GM23338 (cell line): ENCODE measurements around the gene MYG1. TPM values are rescaled to one million over a fixed set of nuclear protein-coding genes. Genes with fewer than 3 reads are reported as not detected.

Experiments used
- ATAC-seq: fragments of 200-7000 bp; cut with Tn5 transposase; 3 replicates; pipeline ENCODE4 v1.9.1; 2020
- DNase-seq: peaks from one replicate; pipeline ENCODE4 v3.0.0-alpha.2; 2015; ENCODE audit warnings: low spot score
- H2AFZ ChIP-seq: fragments of 200-600 bp; sonication (generic); 2 replicates; pipeline ENCODE4 v1.8.0; 2016; ENCODE audit warnings: antibody characterized with exemption, mild to moderate bottlenecking, moderate library complexity
- H3F3A ChIP-seq: fragments of 200-600 bp; sonication (generic); replicated peaks from 2 replicates; pipeline ENCODE4 v1.8.0; 2017; ENCODE audit warnings: antibody characterized with exemption, mixed run types, low read depth
- H3K27ac ChIP-seq: fragments of 200-600 bp; sonication (generic); 2 replicates; pipeline ENCODE4 v1.6.1; 2016; ENCODE audit warnings: low read depth
- H3K27me3 ChIP-seq: fragments of 200-600 bp; sonication (generic); 2 replicates; pipeline ENCODE4 v1.8.0; 2016; ENCODE audit warnings: mild to moderate bottlenecking, mixed run types, moderate library complexity; ENCODE audit not compliant: insufficient read depth
- H3K36me3 ChIP-seq: fragments of 200-600 bp; sonication (generic); 2 replicates; pipeline ENCODE4 v1.8.0; 2016; ENCODE audit warnings: mild to moderate bottlenecking; ENCODE audit not compliant: insufficient read depth
- H3K4me1 ChIP-seq: fragments of 200-600 bp; sonication (generic); 2 replicates; pipeline ENCODE4 v1.8.0; 2016; ENCODE audit warnings: mild to moderate bottlenecking, moderate library complexity; ENCODE audit not compliant: insufficient read depth
- H3K4me2 ChIP-seq: fragments of 200-600 bp; sonication (generic); 2 replicates; pipeline ENCODE4 v1.7.1; 2017; ENCODE audit warnings: mixed run types
- H3K4me3 ChIP-seq: fragments of 200-600 bp; sonication (generic); 2 replicates; pipeline ENCODE4 v1.6.1; 2016; ENCODE audit warnings: mixed run types
- H3K79me2 ChIP-seq: fragments of 200-600 bp; sonication (generic); replicated peaks from 2 replicates; pipeline ENCODE4 v1.8.0; 2017; ENCODE audit warnings: mild to moderate bottlenecking; ENCODE audit not compliant: insufficient read depth
- H3K9me2 ChIP-seq: fragments of 200-600 bp; sonication (generic); 2 replicates; pipeline ENCODE4 v1.8.0; 2017; ENCODE audit not compliant: insufficient read depth
- H4K20me1 ChIP-seq: fragments of 200-600 bp; sonication (generic); replicated peaks from 2 replicates; pipeline ENCODE4 v1.8.0; 2017; ENCODE audit warnings: mild to moderate bottlenecking; ENCODE audit not compliant: insufficient read depth
- H3K27ac Mint-ChIP-seq: 2 replicates; pipeline ENCODE4 v1.8.0; 2020; ENCODE audit warnings: inconsistent platforms, mild to moderate bottlenecking, moderate library complexity, mixed read lengths
- H3K27me3 Mint-ChIP-seq: 3 replicates; pipeline ENCODE4 v1.8.0; 2022; ENCODE audit warnings: low read depth, mild to moderate bottlenecking, moderate library complexity, mixed read lengths, inconsistent platforms; ENCODE audit not compliant: insufficient read depth, poor library complexity
- H3K36me3 Mint-ChIP-seq: 3 replicates; pipeline ENCODE4 v1.8.0; 2021; ENCODE audit warnings: low read depth, mild to moderate bottlenecking, inconsistent platforms, moderate library complexity, mixed read lengths
- H3K4me1 Mint-ChIP-seq: 3 replicates; pipeline ENCODE4 v1.8.0; 2020; ENCODE audit warnings: mild to moderate bottlenecking, inconsistent platforms, mixed read lengths
- H3K4me3 Mint-ChIP-seq: 3 replicates; pipeline ENCODE4 v1.8.0; 2021; ENCODE audit warnings: moderate library complexity, mild to moderate bottlenecking, inconsistent platforms, mixed read lengths
- H3K9me3 Mint-ChIP-seq: 3 replicates; pipeline ENCODE4 v1.8.0; 2020; ENCODE audit warnings: moderate library complexity, mild to moderate bottlenecking, inconsistent platforms, mixed read lengths
- CREB1 ChIP-seq: fragments of 250-450 bp; sonication (Bioruptor Pico); IDR thresholded peaks from 2 replicates; pipeline ENCODE4 v1.5.0; 2020; ENCODE audit warnings: low read depth, mild to moderate bottlenecking, moderate library complexity
- CTCF ChIP-seq, 2 experiments: fragments of 200-600 bp in 1 of 2; sonication (generic) in 1 of 2; conservative IDR thresholded peaks; 2 replicates each; pipeline versions ENCODE4 v1.5.1 to v1.6.1; 2016 to 2017; ENCODE audit warnings: antibody characterized with exemption in 2 of 2, low read depth in 2 of 2, mild to moderate bottlenecking in 2 of 2, moderate library complexity in 1 of 2
- EZH2phosphoT487 ChIP-seq: fragments of 200-600 bp; sonication (generic); IDR thresholded peaks from one replicate; pipeline ENCODE4 v1.8.1; 2018; ENCODE audit warnings: antibody characterized with exemption; ENCODE audit not compliant: unreplicated experiment
- JUNB ChIP-seq: IDR thresholded peaks from one replicate; pipeline ENCODE4 v1.6.1; 2016; ENCODE audit warnings: antibody characterized with exemption; ENCODE audit not compliant: unreplicated experiment
- NANOG ChIP-seq: IDR thresholded peaks from 2 replicates; pipeline ENCODE4 v1.6.1; 2016; ENCODE audit warnings: antibody characterized with exemption, borderline replicate concordance
- STAT1 ChIP-seq: IDR thresholded peaks from one replicate; pipeline ENCODE4 v1.6.1; 2016; ENCODE audit warnings: antibody characterized with exemption; ENCODE audit not compliant: unreplicated experiment
- ZNF114 ChIP-seq: fragments of 250-450 bp; sonication (Bioruptor Pico); IDR thresholded peaks from 2 replicates; pipeline ENCODE4 v1.5.0; 2020; ENCODE audit warnings: mild to moderate bottlenecking, moderate library complexity
- ZNF331 ChIP-seq: fragments of 250-450 bp; sonication (Bioruptor Pico); IDR thresholded peaks from 2 replicates; pipeline ENCODE4 v1.5.0; 2020; ENCODE audit warnings: low read depth, mild to moderate bottlenecking, moderate library complexity
- polyA plus RNA-seq: library from polyadenylated mRNA; unstranded; fragments of >200 nt; fragmentation: Nextera tagmentation; extraction: Ambion mirVana; gene quantifications from 2 replicates; pipeline ENCODE4 v1.2.1, GENCODE V29; 2016
- total RNA-seq: library from RNA; depleted of rRNA; stranded (reverse); fragments of >200 nt; shearing (Covaris generic); gene quantifications from 2 replicates; pipeline ENCODE4 v1.2.3, GENCODE V29; 2014
- TF ChIP-seq, protein P1 (sequence below): fragments of 250-450 bp; sonication (Bioruptor Pico); IDR thresholded peaks from 2 replicates; pipeline ENCODE4 v1.5.0; 2020; ENCODE audit warnings: mild to moderate bottlenecking, moderate library complexity
- TF ChIP-seq, protein P2 (sequence below): IDR thresholded peaks from one replicate; pipeline ENCODE4 v1.6.1; 2018; ENCODE audit warnings: antibody characterized with exemption; ENCODE audit not compliant: unreplicated experiment

The MYG1 gene
- total and polyA plus RNA-seq, 2 experiments from 2014 or later, result 66.5 to 94.2 TPM

DNA sequence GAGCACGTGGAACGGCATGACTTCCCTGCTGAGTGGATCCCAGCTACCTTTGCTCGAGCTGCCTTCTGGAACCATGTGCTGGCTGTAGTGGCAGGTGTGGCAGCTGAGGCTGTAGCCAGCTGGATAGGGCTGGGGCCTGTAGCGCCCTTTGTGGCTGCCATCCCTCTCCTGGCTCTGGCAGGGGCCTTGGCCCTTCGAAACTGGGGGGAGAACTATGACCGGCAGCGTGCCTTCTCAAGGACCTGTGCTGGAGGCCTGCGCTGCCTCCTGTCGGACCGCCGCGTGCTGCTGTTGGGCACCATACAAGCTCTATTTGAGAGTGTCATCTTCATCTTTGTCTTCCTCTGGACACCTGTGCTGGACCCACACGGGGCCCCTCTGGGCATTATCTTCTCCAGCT, 46.2 kb upstream of the MYG1 start (continued):
- TF ChIP-seq ZNF331 (CRISPR knock-in tag), result no peak
- TF ChIP-seq, protein P1, sequence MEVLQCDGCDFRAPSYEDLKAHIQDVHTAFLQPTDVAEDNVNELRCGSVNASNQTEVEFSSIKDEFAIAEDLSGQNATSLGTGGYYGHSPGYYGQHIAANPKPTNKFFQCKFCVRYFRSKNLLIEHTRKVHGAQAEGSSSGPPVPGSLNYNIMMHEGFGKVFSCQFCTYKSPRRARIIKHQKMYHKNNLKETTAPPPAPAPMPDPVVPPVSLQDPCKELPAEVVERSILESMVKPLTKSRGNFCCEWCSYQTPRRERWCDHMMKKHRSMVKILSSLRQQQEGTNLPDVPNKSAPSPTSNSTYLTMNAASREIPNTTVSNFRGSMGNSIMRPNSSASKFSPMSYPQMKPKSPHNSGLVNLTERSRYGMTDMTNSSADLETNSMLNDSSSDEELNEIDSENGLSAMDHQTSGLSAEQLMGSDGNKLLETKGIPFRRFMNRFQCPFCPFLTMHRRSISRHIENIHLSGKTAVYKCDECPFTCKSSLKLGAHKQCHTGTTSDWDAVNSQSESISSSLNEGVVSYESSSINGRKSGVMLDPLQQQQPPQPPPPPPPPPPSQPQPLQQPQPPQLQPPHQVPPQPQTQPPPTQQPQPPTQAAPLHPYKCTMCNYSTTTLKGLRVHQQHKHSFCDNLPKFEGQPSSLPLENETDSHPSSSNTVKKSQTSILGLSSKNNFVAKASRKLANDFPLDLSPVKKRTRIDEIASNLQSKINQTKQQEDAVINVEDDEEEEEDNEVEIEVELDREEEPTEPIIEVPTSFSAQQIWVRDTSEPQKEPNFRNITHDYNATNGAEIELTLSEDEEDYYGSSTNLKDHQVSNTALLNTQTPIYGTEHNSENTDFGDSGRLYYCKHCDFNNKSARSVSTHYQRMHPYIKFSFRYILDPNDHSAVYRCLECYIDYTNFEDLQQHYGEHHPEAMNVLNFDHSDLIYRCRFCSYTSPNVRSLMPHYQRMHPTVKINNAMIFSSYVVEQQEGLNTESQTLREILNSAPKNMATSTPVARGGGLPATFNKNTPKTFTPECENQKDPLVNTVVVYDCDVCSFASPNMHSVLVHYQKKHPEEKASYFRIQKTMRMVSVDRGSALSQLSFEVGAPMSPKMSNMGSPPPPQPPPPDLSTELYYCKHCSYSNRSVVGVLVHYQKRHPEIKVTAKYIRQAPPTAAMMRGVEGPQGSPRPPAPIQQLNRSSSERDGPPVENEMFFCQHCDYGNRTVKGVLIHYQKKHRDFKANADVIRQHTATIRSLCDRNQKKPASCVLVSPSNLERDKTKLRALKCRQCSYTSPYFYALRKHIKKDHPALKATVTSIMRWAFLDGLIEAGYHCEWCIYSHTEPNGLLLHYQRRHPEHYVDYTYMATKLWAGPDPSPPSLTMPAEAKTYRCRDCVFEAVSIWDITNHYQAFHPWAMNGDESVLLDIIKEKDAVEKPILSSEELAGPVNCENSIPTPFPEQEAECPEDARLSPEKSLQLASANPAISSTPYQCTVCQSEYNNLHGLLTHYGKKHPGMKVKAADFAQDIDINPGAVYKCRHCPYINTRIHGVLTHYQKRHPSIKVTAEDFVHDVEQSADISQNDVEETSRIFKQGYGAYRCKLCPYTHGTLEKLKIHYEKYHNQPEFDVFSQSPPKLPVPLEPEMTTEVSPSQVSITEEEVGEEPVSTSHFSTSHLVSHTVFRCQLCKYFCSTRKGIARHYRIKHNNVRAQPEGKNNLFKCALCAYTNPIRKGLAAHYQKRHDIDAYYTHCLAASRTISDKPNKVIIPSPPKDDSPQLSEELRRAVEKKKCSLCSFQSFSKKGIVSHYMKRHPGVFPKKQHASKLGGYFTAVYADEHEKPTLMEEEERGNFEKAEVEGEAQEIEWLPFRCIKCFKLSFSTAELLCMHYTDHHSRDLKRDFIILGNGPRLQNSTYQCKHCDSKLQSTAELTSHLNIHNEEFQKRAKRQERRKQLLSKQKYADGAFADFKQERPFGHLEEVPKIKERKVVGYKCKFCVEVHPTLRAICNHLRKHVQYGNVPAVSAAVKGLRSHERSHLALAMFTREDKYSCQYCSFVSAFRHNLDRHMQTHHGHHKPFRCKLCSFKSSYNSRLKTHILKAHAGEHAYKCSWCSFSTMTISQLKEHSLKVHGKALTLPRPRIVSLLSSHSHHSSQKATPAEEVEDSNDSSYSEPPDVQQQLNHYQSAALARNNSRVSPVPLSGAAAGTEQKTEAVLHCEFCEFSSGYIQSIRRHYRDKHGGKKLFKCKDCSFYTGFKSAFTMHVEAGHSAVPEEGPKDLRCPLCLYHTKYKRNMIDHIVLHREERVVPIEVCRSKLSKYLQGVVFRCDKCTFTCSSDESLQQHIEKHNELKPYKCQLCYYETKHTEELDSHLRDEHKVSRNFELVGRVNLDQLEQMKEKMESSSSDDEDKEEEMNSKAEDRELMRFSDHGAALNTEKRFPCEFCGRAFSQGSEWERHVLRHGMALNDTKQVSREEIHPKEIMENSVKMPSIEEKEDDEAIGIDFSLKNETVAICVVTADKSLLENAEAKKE (CRISPR knock-in tag), result no peak
- TF ChIP-seq ZNF114 (CRISPR knock-in tag), result no peak
- TF ChIP-seq NANOG, result no peak

- Histone ChIP-seq H3K9me2 (no peaks in the 10 kb centered on the region), H3K27ac (no peak overlapping the region), H3K36me3 (no peaks in the 10 kb centered on the region), H3K79me2 (peaks cover 4% of the 10 kb centered on the region; the same call in 1 of the 2 replicates), H3F3A (peaks cover 13% of the 10 kb centered on the region), H3K4me3 (no peak overlapping the region), H3K4me2 (no peak overlapping the region), H2AFZ (no peak overlapping the region), H4K20me1 (no peaks in the 10 kb centered on the region), H3K27me3 (no peaks in the 10 kb centered on the region), H3K4me1 (peaks cover 12% of the 10 kb centered on the region)
- Mint-ChIP-seq H3K9me3 (no peaks in the 10 kb centered on the region; the same call in 2 of the 3 replicates), H3K36me3 (peaks cover 6% of the 10 kb centered on the region; the same call in 1 of the 3 replicates), H3K4me3 (no peak overlapping the region), H3K27me3 (peaks cover 23% of the 10 kb centered on the region), H3K4me1 (peaks cover 20% of the 10 kb centered on the region), H3K27ac (no peak overlapping the region)
- no peak for ATAC-seq
- no peak for DNase-seq
- TF ChIP-seq STAT1, result no peak
- no peak for TF ChIP-seq JUNB
- no peak for TF ChIP-seq ZNF114 (CRISPR knock-in tag)
- TF ChIP-seq CTCF (conservative IDR thresholded peaks at IDR 0.05; ENCODE audit: low read depth in 2 of 2), result no peak
- no peak for TF ChIP-seq CREB1 (CRISPR knock-in tag)
- TF ChIP-seq, protein P2, sequence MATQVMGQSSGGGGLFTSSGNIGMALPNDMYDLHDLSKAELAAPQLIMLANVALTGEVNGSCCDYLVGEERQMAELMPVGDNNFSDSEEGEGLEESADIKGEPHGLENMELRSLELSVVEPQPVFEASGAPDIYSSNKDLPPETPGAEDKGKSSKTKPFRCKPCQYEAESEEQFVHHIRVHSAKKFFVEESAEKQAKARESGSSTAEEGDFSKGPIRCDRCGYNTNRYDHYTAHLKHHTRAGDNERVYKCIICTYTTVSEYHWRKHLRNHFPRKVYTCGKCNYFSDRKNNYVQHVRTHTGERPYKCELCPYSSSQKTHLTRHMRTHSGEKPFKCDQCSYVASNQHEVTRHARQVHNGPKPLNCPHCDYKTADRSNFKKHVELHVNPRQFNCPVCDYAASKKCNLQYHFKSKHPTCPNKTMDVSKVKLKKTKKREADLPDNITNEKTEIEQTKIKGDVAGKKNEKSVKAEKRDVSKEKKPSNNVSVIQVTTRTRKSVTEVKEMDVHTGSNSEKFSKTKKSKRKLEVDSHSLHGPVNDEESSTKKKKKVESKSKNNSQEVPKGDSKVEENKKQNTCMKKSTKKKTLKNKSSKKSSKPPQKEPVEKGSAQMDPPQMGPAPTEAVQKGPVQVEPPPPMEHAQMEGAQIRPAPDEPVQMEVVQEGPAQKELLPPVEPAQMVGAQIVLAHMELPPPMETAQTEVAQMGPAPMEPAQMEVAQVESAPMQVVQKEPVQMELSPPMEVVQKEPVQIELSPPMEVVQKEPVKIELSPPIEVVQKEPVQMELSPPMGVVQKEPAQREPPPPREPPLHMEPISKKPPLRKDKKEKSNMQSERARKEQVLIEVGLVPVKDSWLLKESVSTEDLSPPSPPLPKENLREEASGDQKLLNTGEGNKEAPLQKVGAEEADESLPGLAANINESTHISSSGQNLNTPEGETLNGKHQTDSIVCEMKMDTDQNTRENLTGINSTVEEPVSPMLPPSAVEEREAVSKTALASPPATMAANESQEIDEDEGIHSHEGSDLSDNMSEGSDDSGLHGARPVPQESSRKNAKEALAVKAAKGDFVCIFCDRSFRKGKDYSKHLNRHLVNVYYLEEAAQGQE, result no peak
- no peak for TF ChIP-seq EZH2phosphoT487
- no peak for TF ChIP-seq ZNF331 (CRISPR knock-in tag)
Observed at GRCh38 chr12:53254816-53255545, 44.5 kb upstream of the MYG1 start.
